ENCODE data around the gene FAM120A. TPM values are rescaled to one million over a fixed set of nuclear protein-coding genes. Genes with fewer than 3 reads are reported as not detected.
A peak's percentile ranks its signal among the peaks of the same experiment; 100 is the strongest.

The FAM120A gene
- total and polyA plus RNA-seq, 2 of the 13 experiments (the other 11 are each of a cell fraction or from before 2014, with no cell fraction given), result 41.3 to 44.4 TPM

- TF ChIP-seq CBX1 (IDR thresholded peaks at IDR 0.05; ENCODE audit: low read depth), result peak; percentile 30
- peak; percentile 94 for TF ChIP-seq MAZ (IDR thresholded peaks at IDR 0.05; ENCODE audit: borderline replicate concordance, low read depth, low read length)
- peak; percentile 99 for TF ChIP-seq MAZ (CRISPR knock-in tag; IDR thresholded peaks at IDR 0.05; ENCODE audit: low read depth)
- TF ChIP-seq SMC3 (IDR thresholded peaks at IDR 0.05; ENCODE audit: low read length), result no peak; the same call in 1 of the 2 replicates
- peak; percentile 87; the same call in 1 of the 2 replicates for TF ChIP-seq ZSCAN20 (CRISPR knock-in tag; IDR thresholded peaks at IDR 0.05; ENCODE audit: borderline replicate concordance)
- TF ChIP-seq KDM4B (CRISPR knock-in tag; IDR thresholded peaks at IDR 0.05), result 0 out of 2 replicates have a peak, but pooled peaks have one; percentile 69
- no peak for TF ChIP-seq HOXA7 (CRISPR knock-in tag; IDR thresholded peaks at IDR 0.05)
- peak; percentile 38; the same call in 1 of the 2 replicates for TF ChIP-seq E2F1 (CRISPR knock-in tag; IDR thresholded peaks at IDR 0.05)
- peak; percentile 66; the same call in 1 of the 2 replicates for TF ChIP-seq ZNF580 (CRISPR knock-in tag; IDR thresholded peaks at IDR 0.05; ENCODE audit: borderline replicate concordance, low read depth)
- TF ChIP-seq AKAP8 (CRISPR knock-in tag; IDR thresholded peaks at IDR 0.05), result peak; percentile 97
- no peak; the same call in 1 of the 2 replicates for TF ChIP-seq E2F5 (CRISPR knock-in tag; conservative IDR thresholded peaks at IDR 0.05)
- TF ChIP-seq ZNF740 (CRISPR knock-in tag; IDR thresholded peaks at IDR 0.05), result no peak
- TF ChIP-seq TCF12 (IDR thresholded peaks at IDR 0.05), result no peak
- peak; percentile 36; the same call in 1 of the 2 replicates for TF ChIP-seq TCF12 (CRISPR knock-in tag; IDR thresholded peaks at IDR 0.05)
- peak; percentile 84; the same call in 1 of the 2 replicates for TF ChIP-seq ZNF766 (CRISPR knock-in tag; IDR thresholded peaks at IDR 0.05; ENCODE audit: borderline replicate concordance)
- no peak for TF ChIP-seq EZH2 (conservative IDR thresholded peaks at IDR 0.05; ENCODE audit: low read depth, low read length)
- peak; percentile 47; the same call in 1 of the 2 replicates for TF ChIP-seq KDM3A (CRISPR knock-in tag; IDR thresholded peaks at IDR 0.05; ENCODE audit: low read depth)
- no peak for TF ChIP-seq ATRX (CRISPR knock-in tag; IDR thresholded peaks at IDR 0.05; ENCODE audit: borderline replicate concordance)
- no peak for TF ChIP-seq SCMH1 (CRISPR knock-in tag; IDR thresholded peaks at IDR 0.05; ENCODE audit: borderline replicate concordance)
- TF ChIP-seq ZNF598 (CRISPR knock-in tag; IDR thresholded peaks at IDR 0.05; ENCODE audit: borderline replicate concordance), result peak; percentile 51; the same call in 1 of the 2 replicates
- TF ChIP-seq HOXA3 (CRISPR knock-in tag; IDR thresholded peaks at IDR 0.05), result peak; percentile 69; the same call in 1 of the 2 replicates
- no peak for TF ChIP-seq SMAD1 (CRISPR knock-in tag; IDR thresholded peaks at IDR 0.05; ENCODE audit: borderline replicate concordance, low read depth)
- no peak for TF ChIP-seq ZSCAN29 (CRISPR knock-in tag; conservative IDR thresholded peaks at IDR 0.05)
- TF ChIP-seq CHD4 (IDR thresholded peaks at IDR 0.05; ENCODE audit: borderline replicate concordance, low read length), result no peak
- TF ChIP-seq TFDP1 (CRISPR knock-in tag; IDR thresholded peaks at IDR 0.05; ENCODE audit: borderline replicate concordance), result peak; percentile 60; the same call in 1 of the 2 replicates
- TF ChIP-seq BRD4 (CRISPR knock-in tag; IDR thresholded peaks at IDR 0.05), result peak; percentile 87; the same call in 1 of the 2 replicates
- TF ChIP-seq XRCC5 (optimal IDR thresholded peaks at IDR 0.05; ENCODE audit: low read length), result peak; percentile 96
These were observed 115.2 kb downstream of the FAM120A start (continued) for GRCh38 chr9:93566408-93567270.

Measured in HepG2 (cell line).